ENCODE measurements around the gene RALGDS. TPM values are rescaled to one million over a fixed set of nuclear protein-coding genes. Genes with fewer than 3 reads are reported as not detected.

Gene RALGDS
- total RNA-seq, 1 donor from 2014 or later: 449 TPM

DNA sequence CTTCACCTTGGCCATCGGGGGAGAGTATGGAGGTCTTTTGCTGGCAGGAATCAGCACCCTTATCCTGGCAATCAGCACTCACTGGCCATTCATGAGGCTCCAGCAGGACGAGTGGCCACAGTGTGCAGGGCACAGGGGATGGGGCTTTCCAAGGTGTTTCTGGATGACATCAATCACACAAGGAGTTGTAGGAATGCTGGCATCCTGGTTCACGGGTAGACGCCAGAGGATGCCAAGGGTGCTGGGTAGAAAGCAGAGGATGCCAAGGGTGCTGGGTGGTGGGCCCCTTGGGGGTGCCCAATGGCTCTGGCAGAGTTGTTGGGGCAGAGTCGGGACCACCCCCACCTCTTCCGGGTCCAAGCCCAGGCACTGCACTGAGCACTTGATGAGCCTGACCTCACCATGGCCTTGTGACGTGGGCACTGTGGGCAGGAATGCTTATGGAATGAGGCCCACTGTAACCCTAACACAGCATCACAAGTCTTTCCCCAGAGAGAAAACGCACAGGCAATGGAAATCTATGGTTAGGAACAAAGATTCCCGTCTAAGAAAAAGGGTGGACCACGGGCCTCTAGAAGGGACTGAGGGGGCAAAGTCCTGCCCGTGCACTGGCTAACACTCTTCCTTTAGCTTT, 30.2 kb downstream of the RALGDS start:
- Mint-ChIP-seq H3K36me3 (ENCODE audit: unreplicated experiment) (peaks cover 10% of the 10 kb centered on the region), H3K27me3 (ENCODE audit: unreplicated experiment) (peaks cover 15% of the 10 kb centered on the region), H3K4me1 (ENCODE audit: low read depth, unreplicated experiment) (peaks cover 21% of the 10 kb centered on the region), H3K4me3 (ENCODE audit: unreplicated experiment) (peak overlapping the region; percentile 55), H3K9me3 (ENCODE audit: unreplicated experiment) (peaks cover 15% of the 10 kb centered on the region), H3K27ac (ENCODE audit: unreplicated experiment) (peak overlapping the region; percentile 91)
- no peak for DNase-seq
- TF ChIP-seq, protein P1, sequence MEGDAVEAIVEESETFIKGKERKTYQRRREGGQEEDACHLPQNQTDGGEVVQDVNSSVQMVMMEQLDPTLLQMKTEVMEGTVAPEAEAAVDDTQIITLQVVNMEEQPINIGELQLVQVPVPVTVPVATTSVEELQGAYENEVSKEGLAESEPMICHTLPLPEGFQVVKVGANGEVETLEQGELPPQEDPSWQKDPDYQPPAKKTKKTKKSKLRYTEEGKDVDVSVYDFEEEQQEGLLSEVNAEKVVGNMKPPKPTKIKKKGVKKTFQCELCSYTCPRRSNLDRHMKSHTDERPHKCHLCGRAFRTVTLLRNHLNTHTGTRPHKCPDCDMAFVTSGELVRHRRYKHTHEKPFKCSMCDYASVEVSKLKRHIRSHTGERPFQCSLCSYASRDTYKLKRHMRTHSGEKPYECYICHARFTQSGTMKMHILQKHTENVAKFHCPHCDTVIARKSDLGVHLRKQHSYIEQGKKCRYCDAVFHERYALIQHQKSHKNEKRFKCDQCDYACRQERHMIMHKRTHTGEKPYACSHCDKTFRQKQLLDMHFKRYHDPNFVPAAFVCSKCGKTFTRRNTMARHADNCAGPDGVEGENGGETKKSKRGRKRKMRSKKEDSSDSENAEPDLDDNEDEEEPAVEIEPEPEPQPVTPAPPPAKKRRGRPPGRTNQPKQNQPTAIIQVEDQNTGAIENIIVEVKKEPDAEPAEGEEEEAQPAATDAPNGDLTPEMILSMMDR (IDR thresholded peaks at IDR 0.05; ENCODE audit: partially characterized antibody, unreplicated experiment): no peak

DNA sequence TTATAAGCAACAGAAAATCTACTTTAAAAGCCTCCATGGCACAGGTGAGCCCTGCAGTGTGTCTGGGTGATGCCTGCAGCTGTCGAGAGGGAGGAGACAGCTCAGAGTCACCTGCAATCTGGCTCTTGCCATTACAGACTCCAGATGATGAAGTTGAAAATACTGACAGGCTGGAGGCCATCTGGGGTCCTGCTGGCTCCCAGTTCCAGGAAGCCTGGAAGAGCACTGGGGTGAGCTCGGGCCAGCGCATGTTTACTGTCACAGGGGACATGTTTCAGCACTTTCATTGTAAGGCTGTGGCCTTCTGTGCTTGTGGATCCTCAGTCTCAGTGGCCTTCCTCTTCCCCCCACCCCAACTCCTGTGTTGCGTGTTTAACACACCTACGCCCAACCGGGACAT, 30.9 kb downstream of the RALGDS start:
- H3K27ac Mint-ChIP-seq (ENCODE audit: unreplicated experiment): peak overlapping the region; percentile 91
- peak overlapping the region; percentile 55 for H3K4me3 Mint-ChIP-seq (ENCODE audit: unreplicated experiment)
- H3K4me1 Mint-ChIP-seq (ENCODE audit: low read depth, unreplicated experiment): peaks cover 21% of the 10 kb centered on the region
- H3K27me3 Mint-ChIP-seq (ENCODE audit: unreplicated experiment): peaks cover 15% of the 10 kb centered on the region
- peaks cover 4% of the 10 kb centered on the region for H3K36me3 Mint-ChIP-seq (ENCODE audit: unreplicated experiment)
- peaks cover 13% of the 10 kb centered on the region for H3K9me3 Mint-ChIP-seq (ENCODE audit: unreplicated experiment)
- peak; percentile 70 for DNase-seq
- TF ChIP-seq, protein P1 (IDR thresholded peaks at IDR 0.05; ENCODE audit: partially characterized antibody, unreplicated experiment): no peak

DNA sequence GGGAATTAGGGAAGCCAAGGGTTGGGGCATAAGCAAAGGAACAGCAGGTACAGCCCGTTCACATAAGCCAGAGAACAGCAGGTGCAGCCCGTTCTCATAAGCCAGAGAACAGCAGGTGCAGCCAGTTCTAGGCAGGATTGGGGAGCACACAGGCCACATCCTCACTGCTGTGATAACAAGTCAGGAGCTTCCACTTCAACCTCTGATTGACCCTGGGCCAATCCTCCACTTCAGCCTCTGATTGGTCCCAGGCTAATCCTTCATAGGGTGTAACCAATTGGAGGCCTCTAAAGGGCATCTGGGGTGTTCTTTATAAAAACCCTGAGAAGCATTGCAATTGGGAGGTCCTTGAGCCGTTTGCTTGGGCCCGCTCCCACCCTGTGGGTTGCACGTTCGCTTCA, 31.8 kb downstream of the RALGDS start:
- H3K27me3 Mint-ChIP-seq (ENCODE audit: unreplicated experiment): peaks cover 15% of the 10 kb centered on the region
- peak overlapping the region; percentile 91 for H3K27ac Mint-ChIP-seq (ENCODE audit: unreplicated experiment)
- H3K4me1 Mint-ChIP-seq (ENCODE audit: low read depth, unreplicated experiment): peaks cover 21% of the 10 kb centered on the region
- TF ChIP-seq, protein P1 (IDR thresholded peaks at IDR 0.05; ENCODE audit: partially characterized antibody, unreplicated experiment): no peak
- peaks cover 11% of the 10 kb centered on the region for H3K9me3 Mint-ChIP-seq (ENCODE audit: unreplicated experiment)
- H3K36me3 Mint-ChIP-seq (ENCODE audit: unreplicated experiment): no peaks in the 10 kb centered on the region
- DNase-seq: no peak
- no peak overlapping the region for H3K4me3 Mint-ChIP-seq (ENCODE audit: unreplicated experiment)

DNA sequence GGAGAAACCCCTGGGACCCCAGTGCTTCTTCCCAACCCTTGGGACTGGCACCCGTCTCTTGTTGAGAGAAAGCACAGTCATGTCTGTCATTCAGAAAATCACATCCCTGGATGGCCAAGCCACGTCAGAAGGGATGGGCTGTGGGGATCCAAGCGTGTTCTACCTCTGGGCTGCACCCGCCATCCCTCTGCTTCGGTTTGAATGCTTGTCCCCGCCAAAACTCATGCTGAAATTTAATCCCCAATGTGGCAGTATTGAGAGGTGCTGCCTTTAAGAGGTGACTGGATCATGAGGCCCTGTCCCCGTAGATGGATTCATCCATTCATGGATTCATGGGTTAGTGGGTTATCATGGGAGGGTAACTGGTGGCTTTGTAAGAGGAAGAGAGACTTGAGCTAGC, 32.3 kb downstream of the RALGDS start:
- H3K4me1 Mint-ChIP-seq (ENCODE audit: low read depth, unreplicated experiment): peaks cover 21% of the 10 kb centered on the region
- no peak overlapping the region for H3K27ac Mint-ChIP-seq (ENCODE audit: unreplicated experiment)
- peaks cover 15% of the 10 kb centered on the region for H3K27me3 Mint-ChIP-seq (ENCODE audit: unreplicated experiment)
- TF ChIP-seq, protein P1 (IDR thresholded peaks at IDR 0.05; ENCODE audit: partially characterized antibody, unreplicated experiment): no peak
- peaks cover 11% of the 10 kb centered on the region for H3K9me3 Mint-ChIP-seq (ENCODE audit: unreplicated experiment)
- DNase-seq: no peak
- no peaks in the 10 kb centered on the region for H3K36me3 Mint-ChIP-seq (ENCODE audit: unreplicated experiment)
- H3K4me3 Mint-ChIP-seq (ENCODE audit: unreplicated experiment): no peak overlapping the region

DNA sequence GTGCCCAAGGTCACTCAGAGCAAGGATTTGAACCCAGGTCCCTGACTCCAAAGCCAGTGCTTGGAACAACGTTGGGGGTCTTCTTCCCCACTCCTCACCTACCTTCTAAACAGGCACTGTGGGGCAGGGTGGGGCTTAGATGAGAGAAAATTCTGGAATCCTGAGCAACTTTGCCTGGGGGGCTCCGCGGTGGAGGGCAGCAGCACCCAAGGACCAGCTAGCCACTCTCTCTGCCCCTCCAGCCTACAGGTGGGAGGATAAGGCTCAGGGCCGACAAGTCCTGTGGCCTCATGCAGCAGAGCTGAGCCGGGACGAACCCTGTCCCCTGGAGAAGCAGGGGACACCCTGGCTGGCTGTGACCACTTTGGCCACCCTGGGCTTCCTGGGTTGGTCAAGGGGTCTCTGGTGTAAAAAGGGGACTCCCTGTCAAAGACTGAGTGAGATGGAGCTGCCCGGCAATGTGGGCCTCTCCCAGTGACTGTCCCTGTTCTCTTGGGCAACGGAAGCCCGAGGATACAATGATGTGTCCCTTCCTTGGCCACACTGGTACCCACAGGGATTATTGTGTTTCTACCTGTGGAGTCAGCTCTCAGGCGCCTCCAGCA, 32.8 kb downstream of the RALGDS start:
- Mint-ChIP-seq H3K27ac (ENCODE audit: unreplicated experiment) (no peak overlapping the region), H3K4me1 (ENCODE audit: low read depth, unreplicated experiment) (peaks cover 21% of the 10 kb centered on the region), H3K4me3 (ENCODE audit: unreplicated experiment) (no peak overlapping the region), H3K9me3 (ENCODE audit: unreplicated experiment) (peaks cover 11% of the 10 kb centered on the region), H3K27me3 (ENCODE audit: unreplicated experiment) (peaks cover 15% of the 10 kb centered on the region), H3K36me3 (ENCODE audit: unreplicated experiment) (no peaks in the 10 kb centered on the region)
- DNase-seq: no peak
- TF ChIP-seq, protein P1 (IDR thresholded peaks at IDR 0.05; ENCODE audit: partially characterized antibody, unreplicated experiment): no peak
